ENCODE measurements around the gene ALK.

Gene ALK

DNA sequence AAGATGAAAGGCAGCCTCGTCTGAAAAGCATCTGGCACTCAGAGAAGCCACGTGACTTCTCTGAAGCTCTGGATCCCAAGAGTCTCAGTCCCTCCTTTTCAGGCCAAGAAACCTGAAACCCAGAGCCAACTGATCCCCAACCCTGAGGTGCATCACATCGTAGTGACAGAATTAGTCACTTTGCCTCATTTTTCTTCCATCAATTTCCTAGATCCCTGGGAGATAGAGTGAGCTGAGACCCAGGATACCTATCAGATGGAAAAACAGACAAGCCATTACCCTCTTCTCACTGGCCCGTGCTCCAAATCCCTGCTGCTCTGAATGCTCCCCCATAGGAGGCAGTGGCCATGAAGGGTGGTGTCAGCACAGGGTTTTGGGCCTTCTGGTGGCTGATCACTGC lies 113.1 kb downstream of the ALK start:
- no peak overlapping the region for H3K4me3 ChIP-seq (ENCODE audit: low read depth, low read length)
- DNase-seq (ENCODE audit: low read depth) = no peak
- TF ChIP-seq, protein P1, sequence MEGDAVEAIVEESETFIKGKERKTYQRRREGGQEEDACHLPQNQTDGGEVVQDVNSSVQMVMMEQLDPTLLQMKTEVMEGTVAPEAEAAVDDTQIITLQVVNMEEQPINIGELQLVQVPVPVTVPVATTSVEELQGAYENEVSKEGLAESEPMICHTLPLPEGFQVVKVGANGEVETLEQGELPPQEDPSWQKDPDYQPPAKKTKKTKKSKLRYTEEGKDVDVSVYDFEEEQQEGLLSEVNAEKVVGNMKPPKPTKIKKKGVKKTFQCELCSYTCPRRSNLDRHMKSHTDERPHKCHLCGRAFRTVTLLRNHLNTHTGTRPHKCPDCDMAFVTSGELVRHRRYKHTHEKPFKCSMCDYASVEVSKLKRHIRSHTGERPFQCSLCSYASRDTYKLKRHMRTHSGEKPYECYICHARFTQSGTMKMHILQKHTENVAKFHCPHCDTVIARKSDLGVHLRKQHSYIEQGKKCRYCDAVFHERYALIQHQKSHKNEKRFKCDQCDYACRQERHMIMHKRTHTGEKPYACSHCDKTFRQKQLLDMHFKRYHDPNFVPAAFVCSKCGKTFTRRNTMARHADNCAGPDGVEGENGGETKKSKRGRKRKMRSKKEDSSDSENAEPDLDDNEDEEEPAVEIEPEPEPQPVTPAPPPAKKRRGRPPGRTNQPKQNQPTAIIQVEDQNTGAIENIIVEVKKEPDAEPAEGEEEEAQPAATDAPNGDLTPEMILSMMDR (IDR thresholded peaks at IDR 0.05; ENCODE audit: control insufficient read depth, extremely low read depth, insufficient read depth) = no peak

DNA sequence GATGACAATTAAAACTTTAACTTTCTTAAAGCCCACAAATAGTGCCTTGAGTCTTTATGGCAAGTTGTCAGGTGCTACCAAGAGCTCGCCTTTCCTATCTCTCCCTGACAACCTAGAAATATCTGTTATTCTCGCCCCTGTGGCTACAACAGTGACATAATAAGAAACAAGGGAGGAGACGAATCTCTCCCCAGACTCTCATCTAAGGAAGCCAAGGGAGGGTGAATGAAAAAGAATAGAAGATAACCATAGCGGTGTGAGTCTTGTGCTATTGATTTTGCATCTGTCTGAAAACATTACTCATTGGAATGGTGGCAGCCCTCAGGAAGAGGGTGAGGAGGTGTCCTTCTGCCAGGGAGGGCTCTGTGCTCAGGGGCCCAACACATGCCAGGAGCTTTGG lies 114.3 kb downstream of the ALK start:
- DNase-seq (ENCODE audit: low read depth) = no peak
- no peak overlapping the region for H3K4me3 ChIP-seq (ENCODE audit: low read depth, low read length)
- TF ChIP-seq, protein P1 (IDR thresholded peaks at IDR 0.05; ENCODE audit: control insufficient read depth, extremely low read depth, insufficient read depth) = no peak

DNA sequence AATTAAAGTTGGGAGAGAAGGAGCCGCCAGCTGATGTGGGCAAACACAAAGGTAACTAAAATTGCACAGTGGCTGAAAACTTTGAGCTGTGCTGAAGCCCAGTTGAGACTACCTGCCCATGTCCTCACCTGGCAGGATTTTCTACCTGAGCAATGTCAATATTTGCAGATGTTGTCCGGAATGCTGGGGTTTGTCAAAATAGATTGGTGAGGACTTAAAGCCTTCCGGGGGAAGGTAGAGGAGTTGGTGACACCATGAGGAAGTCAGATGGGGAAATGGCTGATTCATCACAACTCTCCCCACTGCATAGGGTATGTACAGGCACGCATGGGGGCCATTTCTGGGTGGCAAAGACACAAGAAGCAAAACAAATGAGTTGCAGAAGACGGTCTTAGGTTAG lies 114.9 kb downstream of the ALK start:
- TF ChIP-seq, protein P1 (IDR thresholded peaks at IDR 0.05; ENCODE audit: control insufficient read depth, extremely low read depth, insufficient read depth) = 0 out of 2 replicates have a peak, but pooled peaks have one; percentile 0
- H3K4me3 ChIP-seq (ENCODE audit: low read depth, low read length) = no peak overlapping the region
- peak; percentile 69 for DNase-seq (ENCODE audit: low read depth)

DNA sequence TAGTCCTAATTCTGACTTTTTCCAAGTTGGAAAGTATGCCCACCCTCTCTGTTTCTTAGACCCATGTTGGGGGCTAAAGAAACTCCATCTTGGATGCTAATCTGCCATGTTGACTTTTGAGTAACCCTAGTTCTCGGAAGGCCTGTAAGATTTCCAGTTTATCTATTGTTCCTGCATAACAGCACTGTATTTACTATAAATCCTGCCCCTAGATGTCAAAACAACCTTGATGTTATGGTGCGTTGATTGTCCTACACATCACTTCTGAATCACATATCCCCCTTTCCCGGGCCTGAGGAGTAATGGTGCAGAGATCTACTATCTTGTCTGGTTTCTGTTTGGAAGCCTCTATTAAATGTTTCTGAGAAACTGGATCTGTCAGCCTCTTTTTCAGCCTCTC lies 116.7 kb downstream of the ALK start:
- no peak overlapping the region for H3K4me3 ChIP-seq (ENCODE audit: low read depth, low read length)
- TF ChIP-seq, protein P1 (IDR thresholded peaks at IDR 0.05; ENCODE audit: control insufficient read depth, extremely low read depth, insufficient read depth) = no peak
- no peak for DNase-seq (ENCODE audit: low read depth)

DNA sequence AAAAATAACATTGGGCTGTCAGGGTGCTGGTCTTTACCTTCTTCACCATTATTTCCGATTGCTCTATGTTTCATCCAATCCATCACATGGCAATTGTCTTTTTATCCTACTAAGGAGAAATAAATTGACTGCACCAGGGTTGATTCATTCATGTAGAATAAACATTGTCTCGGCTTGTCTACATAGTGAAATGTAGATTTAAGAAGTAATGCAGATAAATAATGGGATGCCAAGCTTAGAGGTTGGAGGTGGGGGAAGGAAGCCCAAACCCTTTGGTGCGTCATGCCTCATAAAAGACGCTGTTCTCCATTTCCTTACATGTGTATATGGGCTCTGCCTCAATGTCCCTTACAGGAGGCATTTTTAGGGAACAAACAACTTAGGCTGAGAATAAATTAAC lies 117.8 kb downstream of the ALK start:
- no peak overlapping the region for H3K4me3 ChIP-seq (ENCODE audit: low read depth, low read length)
- DNase-seq (ENCODE audit: low read depth) = no peak
- TF ChIP-seq, protein P1 (IDR thresholded peaks at IDR 0.05; ENCODE audit: control insufficient read depth, extremely low read depth, insufficient read depth) = no peak

DNA sequence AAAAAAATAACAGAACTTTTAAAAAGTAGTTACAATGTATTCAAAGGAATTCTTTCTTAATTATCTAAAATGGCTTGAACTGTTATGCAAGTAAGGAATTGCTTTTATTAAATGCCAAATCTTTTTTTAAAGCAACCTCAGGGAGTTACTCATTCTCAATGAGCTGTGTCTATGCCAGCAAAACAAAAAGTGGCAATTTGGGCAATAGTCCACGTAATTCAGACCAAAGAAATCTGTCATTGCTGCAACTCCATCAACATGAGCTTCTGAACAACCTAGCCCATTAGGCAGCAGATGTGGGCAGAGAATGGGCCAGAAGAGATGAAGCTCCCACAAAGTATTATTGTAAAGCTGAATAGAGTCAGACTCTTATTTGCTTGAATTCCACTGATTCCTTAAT lies 118.4 kb downstream of the ALK start:
- TF ChIP-seq, protein P1 (IDR thresholded peaks at IDR 0.05; ENCODE audit: control insufficient read depth, extremely low read depth, insufficient read depth) = no peak
- DNase-seq (ENCODE audit: low read depth) = no peak
- no peak overlapping the region for H3K4me3 ChIP-seq (ENCODE audit: low read depth, low read length)

DNA sequence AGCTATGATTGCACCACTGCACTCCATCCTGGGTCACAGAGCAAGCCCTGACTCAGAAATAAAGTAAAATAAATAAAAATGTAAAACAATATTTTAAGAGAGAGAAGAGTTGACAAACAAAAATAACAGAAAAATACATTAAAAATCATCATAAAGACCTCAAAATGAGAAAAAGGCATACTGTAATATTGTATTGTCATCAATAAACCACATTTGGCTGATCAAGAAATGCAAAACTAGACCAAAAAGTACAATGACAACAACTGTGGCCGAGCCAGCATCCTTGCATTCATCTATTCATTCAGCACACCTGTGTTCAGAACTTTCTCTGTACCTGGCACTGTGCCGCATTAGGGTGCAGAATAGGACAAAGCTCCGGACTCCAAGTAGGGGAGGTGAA lies 121.8 kb downstream of the ALK start:
- TF ChIP-seq, protein P1 (IDR thresholded peaks at IDR 0.05; ENCODE audit: control insufficient read depth, extremely low read depth, insufficient read depth) = no peak
- no peak for DNase-seq (ENCODE audit: low read depth)
- no peak overlapping the region for H3K4me3 ChIP-seq (ENCODE audit: low read depth, low read length)
